GM12878 (cell line): ENCODE data around the gene CHST8.

Source experiments
- CEBPB ChIP-seq, 2 experiments: fragments of 150-350 bp in 1 of 2; IDR thresholded peaks; 2 replicates each; pipeline ENCODE4 v1.6.1; 2012 to 2014; ENCODE audit warnings: low read depth in 2 of 2, low read length in 2 of 2, borderline replicate concordance in 1 of 2, inconsistent platforms in 1 of 2
- CTCF ChIP-seq, 3 experiments: IDR thresholded peaks in 2 of 3; conservative IDR thresholded peaks in 1 of 3; 2 replicates each; pipeline ENCODE4 v1.5.1; 2011; ENCODE audit warnings: low read depth in 3 of 3, low read length in 3 of 3, mild to moderate bottlenecking in 3 of 3, control low read depth in 2 of 3, moderate library complexity in 2 of 3, inconsistent platforms in 1 of 3, mixed read lengths in 1 of 3; ENCODE audit not compliant: control insufficient read depth in 2 of 3, insufficient read depth in 1 of 3; ENCODE audit errors: extremely low read depth in 1 of 3
- NR2C2 ChIP-seq: IDR thresholded peaks from 2 replicates; pipeline ENCODE4 v1.6.1; 2011; ENCODE audit warnings: borderline replicate concordance, low read depth; ENCODE audit not compliant: control insufficient read depth, insufficient read length
- RAD51 ChIP-seq: fragments of 450-650 bp; IDR thresholded peaks from 2 replicates; pipeline ENCODE4 v1.6.1; 2016; ENCODE audit warnings: moderate library complexity, mild to moderate bottlenecking, inconsistent platforms
- ZBED1 ChIP-seq: IDR thresholded peaks from 2 replicates; pipeline ENCODE4 v1.6.1; 2016; ENCODE audit warnings: borderline replicate concordance

- TF ChIP-seq RAD51: no peak
- no peak for TF ChIP-seq CTCF (IDR thresholded peaks at IDR 0.05 in 2 of 3, conservative IDR thresholded peaks at IDR 0.05 in 1 of 3; ENCODE audit: control insufficient read depth in 2 of 3, extremely low read depth in 1 of 3, insufficient read depth in 1 of 3, low read depth in 3 of 3, low read length in 3 of 3)
- no peak for TF ChIP-seq CEBPB (IDR thresholded peaks at IDR 0.05; ENCODE audit: borderline replicate concordance in 1 of 2, low read depth in 2 of 2, low read length in 2 of 2)
- no peak for TF ChIP-seq NR2C2
- no peak for TF ChIP-seq ZBED1
Observed at GRCh38 chr19:33641956-33642498, 20.3 kb downstream of the CHST8 start.
